CD1c-positive myeloid dendritic cell (primary cell): ENCODE measurements around the gene TFPI.

ENCODE experiments used
- DNase-seq: peaks from one replicate; pipeline ENCODE4 v3.0.0-alpha.2; 2016; ENCODE audit errors: extremely low spot score

TFPI gene

DNA sequence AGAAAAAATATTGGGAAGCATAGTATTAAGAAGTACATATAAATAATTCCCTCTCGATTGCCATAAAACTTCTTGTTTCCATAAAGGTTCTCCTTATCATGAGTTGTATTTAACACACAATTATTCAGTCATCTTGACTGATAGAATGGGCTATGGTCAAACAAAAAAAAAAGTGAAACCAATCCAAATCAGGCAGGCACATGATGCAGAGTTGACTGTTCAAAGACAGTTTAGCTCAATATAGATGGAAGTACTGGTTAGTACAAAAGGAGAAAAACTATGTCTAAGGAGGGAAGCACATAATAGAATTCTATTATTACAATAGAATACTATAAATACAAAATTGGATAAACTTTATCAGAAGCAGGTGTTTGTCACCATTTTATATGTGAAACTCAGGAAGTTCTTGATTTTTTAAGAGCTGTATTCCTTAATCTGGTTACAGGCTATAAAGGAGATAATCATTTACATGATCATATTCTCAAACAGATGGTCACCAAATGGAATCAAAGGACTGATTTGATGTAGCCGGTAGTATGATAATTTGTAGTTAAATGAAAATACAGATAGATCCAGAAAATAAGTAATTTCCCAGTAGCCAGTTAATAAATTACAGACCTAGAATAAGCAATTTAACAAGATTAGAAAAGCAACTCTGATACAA, 88.0 kb downstream of the TFPI start:
- no peak for DNase-seq

DNA sequence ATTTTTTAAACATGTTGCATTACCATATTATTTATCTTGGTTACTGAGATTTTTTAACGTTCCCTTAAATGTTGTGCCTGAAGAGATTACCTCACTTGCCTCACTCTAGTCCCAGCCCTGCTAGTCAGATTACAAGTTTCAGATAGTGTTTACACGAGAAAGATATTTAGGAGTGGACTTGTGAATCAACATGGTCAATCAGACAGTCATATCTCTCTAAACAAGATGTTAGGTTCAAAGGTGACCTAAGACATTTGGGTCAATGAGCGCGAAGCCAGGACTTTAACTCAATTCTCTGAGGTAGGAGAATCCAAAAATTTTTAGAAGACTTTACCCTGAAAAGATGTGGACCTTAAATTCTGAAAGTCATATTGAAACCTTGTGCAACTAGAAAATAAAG, 91.4 kb downstream of the TFPI start:
- no peak for DNase-seq

DNA sequence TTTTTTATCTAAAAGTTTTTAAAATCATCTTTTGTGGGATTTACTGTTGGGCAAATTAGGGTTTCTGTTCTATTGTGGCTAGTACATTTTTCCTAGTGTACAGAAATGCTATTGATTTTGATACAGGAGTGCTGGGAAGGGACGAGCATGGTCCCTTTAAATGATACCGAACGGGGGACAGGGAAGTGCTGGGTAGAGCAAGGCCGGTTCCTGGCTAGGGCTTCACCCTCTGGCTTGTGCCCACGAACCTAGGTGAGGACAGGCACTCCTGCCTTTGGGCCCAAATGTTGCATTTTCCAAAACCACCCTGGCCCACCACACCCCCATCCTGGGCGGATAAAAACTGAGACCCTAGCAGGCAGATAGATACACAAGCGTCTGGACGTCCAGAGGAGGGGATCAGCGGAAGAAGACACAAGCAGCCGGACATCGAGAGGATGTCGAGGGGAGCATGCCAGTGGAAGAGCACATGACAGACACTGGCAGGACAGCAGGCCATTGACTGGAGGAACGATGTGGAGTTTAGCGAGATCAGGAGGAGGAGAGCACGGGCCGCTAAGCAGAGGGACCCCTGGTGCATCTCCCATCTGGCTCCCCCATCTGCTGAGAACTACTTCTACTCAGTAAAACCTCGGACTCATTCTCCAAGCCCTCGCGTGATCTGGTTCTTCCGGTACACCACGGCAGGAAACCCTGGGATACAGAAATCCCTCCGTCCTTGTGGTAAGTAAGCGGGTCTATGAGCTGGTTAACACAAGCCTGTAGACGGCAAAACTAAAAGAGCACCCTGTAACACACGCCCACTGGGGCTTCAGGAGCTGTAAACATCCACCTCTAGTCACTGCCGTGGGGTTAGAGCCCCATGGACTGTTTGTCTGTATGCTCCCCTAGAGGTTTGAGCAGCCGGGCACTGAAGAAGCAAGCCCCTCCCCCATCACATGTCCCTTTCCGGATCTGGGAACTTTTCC, 92.7 kb downstream of the TFPI start:
- DNase-seq, result no peak

DNA sequence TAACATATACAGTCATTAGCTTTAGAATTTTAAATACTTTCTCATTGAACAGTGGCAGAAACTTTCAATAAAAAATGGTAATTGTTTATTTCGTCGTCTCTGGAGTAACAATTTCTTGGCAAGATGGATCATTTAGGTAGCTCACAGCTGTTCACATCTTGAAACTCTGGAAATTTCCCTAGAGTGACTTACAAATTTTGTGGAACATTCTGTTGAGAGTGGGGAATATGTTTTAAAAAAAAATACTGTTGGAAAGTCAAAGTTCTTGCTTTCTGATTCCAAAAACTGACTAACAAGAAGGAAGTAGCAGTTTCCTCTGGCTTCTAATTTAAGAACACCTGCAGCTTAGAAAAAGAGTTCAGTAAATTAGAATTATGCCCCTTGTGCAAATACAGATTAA, 95.0 kb downstream of the TFPI start:
- no peak for DNase-seq

DNA sequence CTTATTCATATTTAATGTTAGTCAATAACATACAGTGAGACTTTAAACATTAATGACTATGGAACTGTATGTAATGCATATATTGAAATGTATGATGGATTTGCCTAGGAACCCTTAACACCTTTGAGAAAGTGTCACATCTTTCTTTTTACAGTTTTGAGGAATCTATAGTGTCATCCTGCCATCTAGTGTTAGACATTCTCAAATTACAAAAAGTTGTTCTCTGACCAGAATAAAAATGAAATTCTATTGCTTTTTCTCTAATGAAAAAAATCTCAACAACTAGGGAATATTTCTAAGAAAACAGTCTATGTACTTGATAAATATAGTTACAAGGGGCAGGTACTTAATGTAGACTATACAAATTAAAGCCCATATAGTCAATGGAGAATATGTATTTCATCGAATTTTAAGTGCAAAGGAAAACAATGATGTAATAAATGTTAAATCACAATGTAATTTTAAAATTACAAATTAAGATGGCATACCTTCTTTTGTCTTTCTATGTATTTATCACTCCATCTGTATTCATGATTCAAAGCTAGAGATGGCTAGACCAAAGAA, 101.1 kb downstream of the TFPI start:
- peak; percentile 60 for DNase-seq

DNA sequence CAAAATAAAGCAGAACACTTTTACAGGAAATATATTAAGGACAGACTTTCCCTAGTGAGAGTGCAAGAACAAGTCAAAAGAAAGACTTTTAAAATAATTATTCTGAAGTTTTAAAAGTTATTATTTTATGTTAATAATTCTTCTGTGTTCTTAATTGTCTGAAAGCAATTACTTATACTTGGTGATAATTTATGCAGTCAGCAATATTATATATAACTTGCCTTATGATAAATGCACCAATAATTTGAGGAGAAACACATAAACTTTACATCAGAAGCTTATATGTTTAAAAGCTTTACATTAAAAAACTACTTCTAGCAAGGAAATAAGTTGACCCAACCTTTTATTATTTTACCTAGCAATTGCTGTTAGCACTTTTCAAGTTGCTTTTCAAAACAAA, 102.7 kb downstream of the TFPI start:
- DNase-seq, result no peak

DNA sequence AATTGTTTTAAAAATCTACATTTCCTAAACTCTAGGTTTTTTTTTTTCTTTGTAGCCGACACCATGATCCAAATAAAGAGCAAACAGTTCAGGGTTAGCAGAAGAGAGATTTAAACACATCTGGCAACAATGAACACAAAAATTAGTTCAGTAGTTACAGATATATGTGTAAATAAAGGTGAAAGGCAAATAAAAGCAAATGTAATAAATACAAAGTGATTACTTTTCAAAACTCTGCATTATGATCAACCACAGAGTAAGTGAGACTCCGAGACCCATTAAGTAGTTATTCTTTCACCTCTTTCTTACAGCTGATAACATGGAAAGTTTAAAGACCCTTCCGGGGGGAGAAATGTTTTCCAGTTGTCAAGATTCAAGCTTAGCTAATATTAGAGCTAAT, 106.9 kb downstream of the TFPI start:
- DNase-seq, result no peak

DNA sequence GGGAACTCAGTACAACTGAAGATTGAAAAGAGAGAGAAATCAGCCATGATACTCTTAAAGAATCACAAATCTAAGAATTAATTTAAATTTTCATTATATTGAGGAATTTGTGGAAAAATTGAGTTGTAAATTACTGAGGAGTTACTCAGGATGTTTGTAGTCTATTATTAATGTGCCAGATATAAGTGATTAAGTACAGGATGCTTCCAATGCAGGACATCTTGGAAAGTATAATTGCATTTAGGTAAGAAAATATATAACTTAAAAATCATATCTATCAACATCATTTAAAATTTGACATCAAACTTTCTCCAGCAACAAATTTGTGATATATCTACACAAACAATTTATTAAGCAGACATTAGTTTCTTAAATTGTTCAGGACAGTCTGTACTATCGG, 107.5 kb downstream of the TFPI start:
- DNase-seq, result no peak

DNA sequence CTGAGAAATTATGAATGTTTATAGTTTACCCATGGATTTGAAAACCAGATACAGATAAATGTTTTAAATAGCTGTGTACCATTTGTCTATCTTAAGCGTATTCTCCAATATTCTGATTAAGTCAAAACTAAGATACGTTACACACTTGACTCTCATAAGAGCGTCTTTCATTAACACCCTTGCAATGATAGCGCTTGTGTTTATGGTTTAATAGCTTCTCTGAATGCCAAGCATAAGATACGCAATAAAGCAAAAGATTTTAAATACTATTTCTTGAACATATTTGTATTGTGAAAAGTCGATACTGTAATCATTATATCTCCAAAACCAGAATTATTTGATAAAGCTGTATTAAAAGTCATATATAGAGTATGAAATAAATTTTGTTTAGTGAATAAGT, 109.2 kb downstream of the TFPI start:
- no peak for DNase-seq

DNA sequence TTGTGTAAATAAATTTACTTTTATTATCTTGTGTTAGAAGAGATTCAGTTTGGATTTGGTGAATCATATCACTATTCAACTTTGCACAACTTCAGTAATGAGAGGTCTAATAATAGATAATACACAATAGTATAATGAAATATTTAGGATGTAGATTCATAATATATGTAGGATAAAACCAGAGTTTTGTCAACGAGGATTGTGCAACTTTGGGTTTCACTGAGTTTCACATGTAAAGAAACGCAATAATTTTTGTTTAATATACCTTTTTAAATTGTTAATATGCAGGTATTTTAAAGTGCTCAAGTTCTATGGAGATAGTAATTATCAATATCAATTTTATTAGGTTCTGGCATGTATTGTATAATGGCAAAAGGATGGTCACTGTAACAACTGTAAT, 111.5 kb downstream of the TFPI start:
- DNase-seq, result no peak

DNA sequence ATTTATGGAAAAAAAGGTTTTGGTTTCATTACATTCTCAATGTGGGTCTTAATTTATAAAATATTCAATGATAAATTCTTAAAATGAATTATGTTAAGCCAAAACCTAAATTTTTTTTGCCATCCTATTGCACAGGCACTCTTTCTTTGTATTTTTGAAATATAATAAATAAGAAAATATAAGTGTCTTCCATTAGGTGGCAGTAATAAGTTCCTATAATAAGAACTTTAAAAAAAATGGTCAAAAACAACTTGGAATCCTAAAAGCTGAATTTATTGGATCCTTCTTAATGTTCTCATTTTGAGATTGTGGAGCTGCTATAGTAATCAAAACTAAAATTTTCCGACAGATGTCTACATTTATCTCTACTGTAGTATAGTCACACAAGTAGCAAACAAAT, 111.9 kb downstream of the TFPI start:
- no peak for DNase-seq

DNA sequence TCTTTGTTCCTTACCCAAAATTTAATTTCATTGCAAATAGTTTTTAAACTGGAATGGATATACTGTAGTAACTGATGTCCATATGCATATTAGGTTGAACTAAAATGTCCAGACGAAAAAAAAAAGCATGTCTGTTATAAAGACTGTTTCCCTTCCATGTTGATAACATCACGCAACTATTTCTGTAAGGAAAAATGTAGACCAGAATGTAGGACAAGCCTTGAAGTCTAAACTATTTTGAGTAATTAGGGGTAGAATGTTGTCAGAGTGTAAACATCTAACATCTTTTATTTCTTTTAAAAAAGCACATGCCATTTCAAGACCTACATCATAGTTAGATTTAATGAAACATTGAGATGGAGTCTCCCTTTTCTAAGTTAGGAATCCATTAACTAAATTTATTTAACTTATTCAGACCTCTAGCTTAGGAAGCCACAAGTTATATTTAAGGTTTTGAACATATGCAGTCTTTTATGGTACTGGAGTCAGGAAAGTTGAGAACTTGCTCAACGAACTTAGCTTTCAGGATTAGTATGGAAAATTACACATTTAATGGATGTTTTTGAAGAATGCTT, 114.0 kb downstream of the TFPI start:
- no peak for DNase-seq

DNA sequence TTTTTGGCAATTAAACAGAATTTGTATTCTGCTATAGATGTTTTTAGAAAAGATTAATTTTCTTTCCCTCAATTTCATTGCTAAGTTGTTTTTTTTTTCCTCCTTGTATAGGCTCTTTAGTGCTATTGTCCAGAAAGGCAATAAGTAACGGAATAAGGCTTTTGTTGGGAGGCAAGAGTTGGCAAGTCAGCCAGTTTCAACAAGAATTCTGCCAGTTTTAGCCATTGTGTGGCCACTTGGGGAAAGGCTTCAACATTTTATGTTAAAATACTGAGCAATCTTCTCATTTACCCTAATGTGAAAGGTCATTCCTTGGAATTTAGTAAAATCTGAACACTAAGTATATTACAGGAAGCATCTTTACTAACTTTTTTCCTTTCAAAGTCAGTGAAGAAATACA, 115.8 kb downstream of the TFPI start:
- DNase-seq, result no peak

DNA sequence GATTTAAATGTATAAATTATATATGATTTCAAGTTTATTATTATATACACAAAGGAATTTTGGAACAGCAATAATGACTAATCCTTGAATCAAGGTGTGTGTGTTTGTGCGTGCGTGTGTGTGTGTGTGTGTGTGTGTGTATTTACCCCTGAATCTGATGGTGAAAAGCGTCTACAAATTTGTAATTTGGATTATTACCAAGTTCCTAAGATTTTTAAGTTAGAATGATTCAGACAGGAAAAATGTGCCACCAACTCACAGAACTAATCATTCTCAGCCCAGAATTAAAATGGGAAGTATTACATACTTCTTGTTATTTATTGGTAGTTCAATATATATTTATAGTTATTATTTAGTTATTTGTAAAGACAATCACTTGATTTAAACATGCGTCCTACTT, 118.5 kb downstream of the TFPI start:
- no peak for DNase-seq

DNA sequence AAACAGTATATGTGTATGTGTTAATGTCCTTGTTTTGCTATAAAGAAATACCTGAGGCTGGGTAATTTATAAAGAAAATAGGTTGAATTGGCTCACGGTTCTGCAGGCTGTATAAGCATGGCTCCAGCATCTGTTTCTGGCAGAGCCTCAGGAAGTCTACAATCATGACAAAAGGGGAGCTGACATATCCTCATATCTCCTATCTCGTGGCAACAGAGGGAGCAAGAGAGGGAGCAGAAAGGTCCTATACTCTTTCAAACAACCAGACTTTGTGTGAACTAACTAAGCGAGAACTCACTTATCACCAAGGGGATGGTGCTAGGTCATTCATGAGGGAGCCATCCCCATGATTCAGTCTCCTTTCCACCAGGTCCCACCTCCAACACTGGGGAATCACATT, 119.2 kb downstream of the TFPI start:
- no peak for DNase-seq

DNA sequence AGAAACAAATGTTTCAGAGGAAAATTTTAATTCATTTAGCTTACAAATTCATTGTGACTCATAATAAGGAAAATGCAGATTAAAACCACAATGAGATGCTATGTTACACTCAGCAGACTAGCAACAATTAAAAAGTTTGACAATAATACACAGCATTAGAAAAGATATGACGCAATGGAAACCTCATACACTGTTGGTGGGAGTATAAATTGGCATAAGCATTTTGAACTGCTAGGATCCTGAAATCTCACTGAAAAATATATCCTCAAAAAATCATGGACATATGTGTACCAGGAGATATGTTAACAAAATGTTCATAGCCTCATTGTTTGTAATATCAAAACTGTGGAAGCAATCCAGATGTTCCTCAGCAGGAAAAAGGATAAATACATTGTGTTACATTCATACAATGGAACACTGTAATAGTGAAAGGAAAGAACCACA, 119.9 kb downstream of the TFPI start:
- DNase-seq, result no peak

DNA sequence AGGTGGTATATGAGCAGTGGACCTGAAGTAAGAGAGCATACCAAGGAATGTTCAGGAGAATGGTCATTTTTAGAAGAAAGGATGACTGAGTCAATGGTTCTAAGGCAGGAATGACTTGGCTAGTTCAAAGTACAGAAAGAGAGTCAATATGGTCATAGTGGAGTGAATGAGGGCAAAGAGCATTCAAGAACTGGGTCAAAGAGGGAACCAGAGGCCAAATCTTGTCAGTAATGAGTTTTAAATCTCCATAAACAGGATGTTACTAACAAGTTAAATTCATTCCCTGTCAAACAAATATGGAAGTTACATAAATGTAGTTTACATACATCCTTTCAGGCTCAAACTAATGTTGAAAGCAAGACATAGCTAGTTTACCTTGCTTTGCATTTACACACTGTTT, 122.3 kb downstream of the TFPI start:
- no peak for DNase-seq

DNA sequence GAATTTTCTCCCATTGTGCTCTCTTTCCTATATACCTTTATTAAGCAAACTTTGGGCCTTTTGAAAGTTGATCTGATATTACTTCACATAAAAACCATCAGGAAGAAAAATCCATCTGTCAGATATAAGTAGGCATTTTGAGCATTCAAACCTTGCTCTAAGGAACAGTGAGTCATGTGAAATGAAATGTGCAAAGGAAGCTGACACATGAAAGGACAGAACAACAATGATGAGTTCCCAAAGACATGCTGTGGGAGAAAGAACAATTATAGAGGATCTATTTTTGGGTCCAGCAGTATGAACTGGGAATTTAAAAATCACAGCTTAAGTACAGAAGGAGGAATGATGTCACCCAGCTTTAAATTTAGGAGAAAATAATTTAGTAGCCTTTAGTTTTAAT, 124.2 kb downstream of the TFPI start:
- DNase-seq, result no peak

DNA sequence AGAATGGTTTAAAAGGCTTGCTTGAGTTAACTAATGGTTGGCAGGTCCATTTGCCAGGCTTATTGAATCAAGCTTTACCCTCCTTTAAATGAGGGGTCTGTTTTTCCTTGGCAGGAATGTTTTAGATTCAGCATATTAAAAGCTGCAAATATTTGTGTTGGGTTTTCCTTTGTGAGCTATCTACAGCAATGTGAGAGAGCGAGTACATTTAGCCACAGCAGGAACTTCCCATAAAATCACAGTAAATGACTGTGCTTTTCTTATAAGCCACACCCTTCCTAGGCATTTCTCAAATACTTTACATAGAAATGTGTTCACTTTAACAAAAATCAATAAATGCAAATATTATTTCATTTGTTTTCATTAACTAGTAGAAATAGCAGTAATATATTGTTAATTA, 130.1 kb downstream of the TFPI start:
- peak; percentile 11 for DNase-seq

DNA sequence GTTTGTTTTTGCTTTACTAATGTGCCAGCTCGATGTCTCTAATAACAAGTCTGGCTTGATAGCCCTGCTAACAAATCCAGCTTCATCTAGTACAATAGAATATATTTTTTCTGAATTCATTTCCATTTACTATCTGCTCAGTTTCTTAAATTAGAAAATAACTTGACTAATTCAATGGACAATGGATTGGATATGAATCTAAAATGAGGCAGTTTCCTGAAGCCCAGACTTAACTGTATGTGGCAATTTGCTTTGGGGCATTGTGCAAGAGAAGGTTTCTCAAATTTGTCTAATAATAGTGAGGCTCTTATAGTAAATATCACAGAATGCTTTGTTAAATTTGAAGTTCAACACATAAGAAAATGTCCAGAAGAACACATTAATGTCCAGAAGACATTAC, 132.0 kb downstream of the TFPI start:
- DNase-seq, result no peak

DNA sequence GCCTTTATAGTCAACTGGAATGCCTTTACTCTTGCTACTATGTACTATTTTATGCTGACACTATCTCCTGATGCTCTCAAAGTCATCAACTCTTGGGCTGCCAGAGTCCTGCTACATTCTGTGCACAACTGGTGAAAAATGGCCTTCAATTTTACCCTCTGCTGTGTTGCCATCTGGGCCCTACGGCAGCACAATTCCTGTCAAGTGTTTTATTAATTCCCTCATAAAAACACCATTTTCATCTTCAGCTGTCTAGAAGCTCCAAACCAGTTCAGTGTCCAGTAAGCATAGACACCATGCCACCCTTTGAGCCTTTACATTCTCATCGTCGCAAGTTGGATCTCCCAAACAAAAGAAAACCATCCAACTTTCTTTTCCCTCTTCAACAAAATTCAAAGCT, 132.7 kb downstream of the TFPI start:
- DNase-seq, result no peak

DNA sequence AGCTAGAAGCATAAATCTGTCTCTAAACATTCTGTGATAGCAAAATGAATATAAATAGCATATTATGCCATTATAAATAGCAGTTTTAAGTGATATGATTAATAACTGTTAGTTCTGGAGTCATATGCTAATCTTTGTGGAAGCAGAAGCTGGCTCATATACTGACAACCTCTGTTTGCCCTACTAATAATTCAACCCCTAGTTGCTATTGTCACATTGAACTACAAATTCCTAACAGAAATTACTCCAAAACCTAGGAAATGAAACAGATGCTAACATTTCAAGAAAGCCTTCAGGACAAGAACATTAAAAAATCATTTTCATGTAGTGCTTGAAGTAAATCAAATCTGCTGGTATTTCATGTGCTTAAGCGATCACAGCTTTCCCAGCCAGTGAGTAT, 134.4 kb downstream of the TFPI start:
- DNase-seq, result no peak

DNA sequence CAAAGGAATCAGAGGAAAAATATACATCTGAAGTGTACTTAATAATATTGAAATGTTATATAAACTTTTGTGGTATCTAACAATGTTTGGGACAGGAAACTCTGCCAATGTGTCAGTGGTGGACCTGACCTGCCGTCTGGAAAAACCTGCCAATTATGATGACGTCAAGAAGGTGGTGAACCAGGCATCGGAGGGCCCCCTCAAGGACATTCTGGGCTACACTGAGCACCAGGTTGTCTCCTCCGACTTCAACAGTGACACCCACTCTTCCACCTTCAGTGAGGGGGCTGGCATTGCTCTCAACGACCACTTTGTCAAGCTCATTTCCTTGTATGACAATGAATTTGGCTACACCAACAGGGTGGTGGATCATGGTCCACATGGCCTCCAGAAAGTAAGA, 138.8 kb downstream of the TFPI start:
- DNase-seq, result no peak
